ENCODE results near the gene CHMP4B.

The CHMP4B gene

GRCh38 chr20:33781945-33782344, 29.2 kb upstream of the CHMP4B start:
- no peak for DNase-seq (ENCODE audit: low read depth)
- H3K4me3 ChIP-seq (ENCODE audit: control insufficient read depth, low read depth, low read length), result no peak overlapping the region
- no peak for TF ChIP-seq CTCF (conservative IDR thresholded peaks at IDR 0.05; ENCODE audit: control insufficient read depth, insufficient read depth, low read depth, low read length)

- H3K4me3 ChIP-seq (ENCODE audit: control insufficient read depth, low read depth, low read length), result no peak overlapping the region
- no peak for TF ChIP-seq CTCF (conservative IDR thresholded peaks at IDR 0.05; ENCODE audit: control insufficient read depth, insufficient read depth, low read depth, low read length)
- DNase-seq (ENCODE audit: low read depth), result no peak
Measured at GRCh38 chr20:33783256-33783655, 27.9 kb upstream of the CHMP4B start.

- DNase-seq (ENCODE audit: low read depth), result no peak
- TF ChIP-seq CTCF (conservative IDR thresholded peaks at IDR 0.05; ENCODE audit: control insufficient read depth, insufficient read depth, low read depth, low read length), result no peak
- no peak overlapping the region for H3K4me3 ChIP-seq (ENCODE audit: control insufficient read depth, low read depth, low read length)
Measured at GRCh38 chr20:33783818-33784217, 27.3 kb upstream of the CHMP4B start.

GRCh38 chr20:33784225-33784624, 26.9 kb upstream of the CHMP4B start:
- no peak overlapping the region for H3K4me3 ChIP-seq (ENCODE audit: control insufficient read depth, low read depth, low read length)

GRCh38 chr20:33785503-33785902, 25.6 kb upstream of the CHMP4B start:
- TF ChIP-seq CTCF (conservative IDR thresholded peaks at IDR 0.05; ENCODE audit: control insufficient read depth, insufficient read depth, low read depth, low read length), result no peak
- DNase-seq (ENCODE audit: low read depth), result no peak
- no peak overlapping the region for H3K4me3 ChIP-seq (ENCODE audit: control insufficient read depth, low read depth, low read length)

More at GRCh38 chr20:33784225-33784624, 26.9 kb upstream of the CHMP4B start:
- TF ChIP-seq CTCF (conservative IDR thresholded peaks at IDR 0.05; ENCODE audit: control insufficient read depth, insufficient read depth, low read depth, low read length), result no peak
- no peak for DNase-seq (ENCODE audit: low read depth)

- DNase-seq (ENCODE audit: low read depth), result no peak
- no peak overlapping the region for H3K4me3 ChIP-seq (ENCODE audit: control insufficient read depth, low read depth, low read length)
- no peak for TF ChIP-seq CTCF (conservative IDR thresholded peaks at IDR 0.05; ENCODE audit: control insufficient read depth, insufficient read depth, low read depth, low read length)
Measured at GRCh38 chr20:33787253-33787891, 23.8 kb upstream of the CHMP4B start.
